ENCODE data around the gene IL25. TPM values are rescaled to one million over a fixed set of nuclear protein-coding genes. Genes with fewer than 3 reads are reported as not detected.

The IL25 gene
- total and polyA plus RNA-seq, 10 of the 15 experiments (the other 5 are each of a cell fraction or from before 2014, with no cell fraction given): not detected

GRCh38 chr14:23348297-23348655, 24.3 kb upstream of the IL25 start:
- H4K20me1 ChIP-seq (ENCODE audit: control insufficient read depth, insufficient read depth): no peaks in the 10 kb centered on the region
- H3K79me2 ChIP-seq (ENCODE audit: control insufficient read depth, insufficient read depth, low read length): no peaks in the 10 kb centered on the region
- RAD21 ChIA-PET (ENCODE audit: unreplicated experiment): no interaction called here
- intact Hi-C loops (cut with micrococcal nuclease; ENCODE audit: unreplicated experiment) (no loop called here), in situ Hi-C loops (cut with MboI) (no loop called here)
- H3K4me2 ChIP-seq (ENCODE audit: control insufficient read depth, insufficient read depth): no peak overlapping the region
- SMC1A ChIA-PET (ENCODE audit: uncharacterized antibody, unreplicated experiment): no interaction called here
- no peak overlapping the region for H2AFZ ChIP-seq (ENCODE audit: control insufficient read depth, low read depth, low read length)
- no peak overlapping the region for H3K4me3 ChIP-seq
- CTCF ChIA-PET: no interaction called here
- WGBS (ENCODE audit: insufficient coverage, insufficient replicate concordance, low lambda C conversion rate, missing lambda C conversion rate): 41% methylated on average over 6 of the region's 6 CpGs
- DNase-seq (ENCODE audit: low read depth, low spot score): no peak
- FAIRE-seq: no peak
- no peaks in the 10 kb centered on the region for H3K4me1 ChIP-seq (ENCODE audit: control insufficient read depth, insufficient read depth, low read length)
- H3K9ac ChIP-seq (ENCODE audit: control insufficient read depth, insufficient read depth, low read length): no peak overlapping the region
- H3K27me3 ChIP-seq (replicated peaks in 1 of 2; ENCODE audit: control insufficient read depth in 2 of 2, insufficient read depth in 2 of 2, low read length in 1 of 2): peaks cover 4 to 9% of the 10 kb centered on the region in 2 experiments
- H3K36me3 ChIP-seq (ENCODE audit: control insufficient read depth in 2 of 2, insufficient read depth in 2 of 2, low read length in 1 of 2): no peaks in the 10 kb centered on the region
- no peak for ATAC-seq
- POLR2A ChIA-PET: no interaction called here
- no peak for TF ChIP-seq MYC (IDR thresholded peaks at IDR 0.05; ENCODE audit: insufficient read depth, insufficient read length, insufficient replicate concordance, low read length, severe bottlenecking)
- no TSS peak for BruUV-seq (replicated peaks)
- no peak overlapping the region for H3K27ac ChIP-seq (ENCODE audit: control insufficient read depth, insufficient read depth)
- no peaks in the 10 kb centered on the region for H3K9me3 ChIP-seq (replicated peaks; ENCODE audit: control insufficient read depth, insufficient read depth, low read length)

GRCh38 chr14:23349156-23349845, 23.3 kb upstream of the IL25 start:
- Histone ChIP-seq H3K36me3 (ENCODE audit: control insufficient read depth in 2 of 2, insufficient read depth in 2 of 2, low read length in 1 of 2) (no peaks in the 10 kb centered on the region), H3K9me3 (replicated peaks; ENCODE audit: control insufficient read depth, insufficient read depth, low read length) (no peaks in the 10 kb centered on the region), H3K4me1 (ENCODE audit: control insufficient read depth, insufficient read depth, low read length) (no peaks in the 10 kb centered on the region), H3K9ac (ENCODE audit: control insufficient read depth, insufficient read depth, low read length) (no peak overlapping the region), H2AFZ (ENCODE audit: control insufficient read depth, low read depth, low read length) (no peak overlapping the region), H3K79me2 (ENCODE audit: control insufficient read depth, insufficient read depth, low read length) (no peaks in the 10 kb centered on the region), H3K27me3 (replicated peaks in 1 of 2; ENCODE audit: control insufficient read depth in 2 of 2, insufficient read depth in 2 of 2, low read length in 1 of 2) (peaks cover 7 to 9% of the 10 kb centered on the region in 2 experiments), H4K20me1 (ENCODE audit: control insufficient read depth, insufficient read depth) (no peaks in the 10 kb centered on the region), H3K27ac (ENCODE audit: control insufficient read depth, insufficient read depth) (no peak overlapping the region), H3K4me3 (no peak overlapping the region), H3K4me2 (ENCODE audit: control insufficient read depth, insufficient read depth) (no peak overlapping the region)
- intact Hi-C loops (cut with micrococcal nuclease; ENCODE audit: unreplicated experiment) (no loop called here), in situ Hi-C loops (cut with MboI) (no loop called here)
- ChIA-PET RAD21 (ENCODE audit: unreplicated experiment) (no interaction called here), SMC1A (ENCODE audit: uncharacterized antibody, unreplicated experiment) (no interaction called here), POLR2A (no interaction called here), CTCF (no interaction called here)
- ATAC-seq (no peak), DNase-seq (ENCODE audit: low read depth, low spot score) (no peak), FAIRE-seq (no peak)
- no TSS peak for BruUV-seq (replicated peaks)
- WGBS (ENCODE audit: insufficient coverage, insufficient replicate concordance, low lambda C conversion rate, missing lambda C conversion rate): 39% methylated on average over 8 of the region's 8 CpGs
- TF ChIP-seq EGR1 (IDR thresholded peaks at IDR 0.05; ENCODE audit: borderline replicate concordance in 1 of 2, low read depth in 2 of 2, low read length in 2 of 2) (no peak), DPF2 (IDR thresholded peaks at IDR 0.05) (no peak), E4F1 (IDR thresholded peaks at IDR 0.05; ENCODE audit: borderline replicate concordance, partially characterized antibody) (no peak), NFYB (IDR thresholded peaks at IDR 0.05; ENCODE audit: insufficient read depth, low read depth, low read length) (no peak), CUX1 (IDR thresholded peaks at IDR 0.05; ENCODE audit: insufficient replicate concordance, low read depth, low read length) (no peak)

Data from GM12878 (cell line).